B cell (primary cell): ENCODE results near the gene C22orf15. TPM values are rescaled to one million over a fixed set of nuclear protein-coding genes. Genes with fewer than 3 reads are reported as not detected.

Experiments used
- ATAC-seq: fragments of 200-7000 bp; cut with Tn5 transposase; one replicate; pipeline ENCODE4 v1.10.0; 2021; ENCODE audit warnings: low read depth, mild to moderate bottlenecking, moderate number of reproducible peaks, moderate library complexity
- CTCF ChIA-PET: fragments of 350-600 bp; sonication (Branson Sonifier 250); formaldehyde crosslinking; loops from one replicate; lab custom pipeline; 2021; ENCODE audit warnings: antibody characterized with exemption, inconsistent platforms; lab: Charles Lee
- POLR2A ChIA-PET: fragments of 350-600 bp; sonication (Branson Sonifier 250); formaldehyde crosslinking; loops from one replicate; lab custom pipeline; 2021; ENCODE audit warnings: antibody characterized with exemption; lab: Charles Lee
- DNase-seq: peaks from one replicate; pipeline ENCODE4 v3.0.0; 2013
- H2AFZ ChIP-seq: 2 replicates; pipeline ENCODE4 v1.6.1; 2012; ENCODE audit warnings: mild to moderate bottlenecking, low read depth, low read length; ENCODE audit not compliant: insufficient read depth, poor library complexity, severe bottlenecking
- H3K27ac ChIP-seq, 2 donors: 1 replicate in 1 of 2; 2 replicates in 1 of 2; pipeline ENCODE4 v1.5.1; 2012 to 2013; ENCODE audit warnings: low read length in 2 of 2, mild to moderate bottlenecking in 2 of 2, moderate library complexity in 1 of 2
- H3K27me3 ChIP-seq, 4 experiments: fragments of 200-600 bp in 1 of 4; sonication (generic) in 1 of 4; replicated peaks in 1 of 4; 1 replicate in 2 of 4; 2 replicates in 2 of 4; pipeline versions ENCODE4 v1.6.1 to v1.7.0; 2013 to 2016; ENCODE audit warnings: low read length in 3 of 4, mild to moderate bottlenecking in 2 of 4, mixed read lengths in 1 of 4, moderate library complexity in 1 of 4; ENCODE audit not compliant: insufficient read depth in 4 of 4, control insufficient read depth in 3 of 4; ENCODE audit errors: control extremely low read depth in 1 of 4
- H3K36me3 ChIP-seq, 2 experiments: replicated peaks in 1 of 2; 1 replicate in 1 of 2; 2 replicates in 1 of 2; pipeline versions ENCODE4 v1.6.1 to v1.7.1; 2013; ENCODE audit warnings: low read length in 1 of 2; ENCODE audit not compliant: insufficient read depth in 2 of 2, control insufficient read depth in 1 of 2; ENCODE audit errors: control extremely low read depth in 1 of 2, extremely low read depth in 1 of 2
- H3K4me1 ChIP-seq, 2 donors: fragments of 200-600 bp in 1 of 2; sonication (generic) in 1 of 2; 1 replicate in 1 of 2; 2 replicates in 1 of 2; pipeline versions ENCODE4 v1.5.1 to v1.6.1; 2013 to 2017; ENCODE audit warnings: low read length in 2 of 2; ENCODE audit not compliant: control insufficient read depth in 2 of 2, insufficient read depth in 2 of 2
- H3K4me2 ChIP-seq: replicated peaks from 2 replicates; pipeline ENCODE3; 2012; ENCODE audit warnings: mild to moderate bottlenecking, low read depth, low read length; ENCODE audit not compliant: poor library complexity, severe bottlenecking
- H3K4me3 ChIP-seq, 5 experiments: fragments of 200-600 bp in 1 of 5; sonication (generic) in 1 of 5; 1 replicate in 3 of 5; 2 replicates in 2 of 5; pipeline versions ENCODE4 v1.5.1 to v1.7.0; 2011 to 2016; ENCODE audit warnings: low read length in 4 of 5, mild to moderate bottlenecking in 4 of 5, low read depth in 2 of 5, control low read depth in 1 of 5, moderate library complexity in 1 of 5; ENCODE audit not compliant: insufficient read depth in 1 of 5; ENCODE audit errors: control extremely low read depth in 1 of 5, extremely low read depth in 1 of 5
- H3K79me2 ChIP-seq: fragments of 200-600 bp; sonication (generic); one replicate; pipeline ENCODE4 v1.6.0; 2016; ENCODE audit warnings: low read length; ENCODE audit not compliant: control insufficient read depth, insufficient read depth
- H3K9ac ChIP-seq: fragments of 200-600 bp; sonication (generic); 2 replicates; pipeline ENCODE4 v1.6.1; 2017; ENCODE audit warnings: mild to moderate bottlenecking, low read length, moderate library complexity
- H3K9me3 ChIP-seq, 3 donors: one replicate each; pipeline versions ENCODE4 v1.6.1 to v1.7.1; 2013; ENCODE audit warnings: low read length in 2 of 3; ENCODE audit not compliant: control insufficient read depth in 2 of 3, insufficient read depth in 1 of 3; ENCODE audit errors: control extremely low read depth in 1 of 3
- H4K20me1 ChIP-seq: 2 replicates; pipeline ENCODE4 v1.6.0; 2012; ENCODE audit warnings: mild to moderate bottlenecking, low read length; ENCODE audit not compliant: insufficient read depth, control insufficient read depth, poor library complexity, severe bottlenecking
- H3K27ac Mint-ChIP-seq: one replicate; pipeline ENCODE4 v1.8.0; 2021; ENCODE audit warnings: mixed read lengths
- H3K27me3 Mint-ChIP-seq: one replicate; pipeline ENCODE4 v1.8.0; 2021; ENCODE audit warnings: mixed read lengths
- H3K4me1 Mint-ChIP-seq: one replicate; pipeline ENCODE4 v1.8.0; 2021; ENCODE audit warnings: mixed read lengths
- H3K4me3 Mint-ChIP-seq: one replicate; pipeline ENCODE4 v1.8.0; 2021; ENCODE audit warnings: mixed read lengths
- H3K9me3 Mint-ChIP-seq: one replicate; pipeline ENCODE4 v1.8.0; 2022; ENCODE audit warnings: mixed read lengths; ENCODE audit not compliant: insufficient read depth
- CTCF ChIP-seq: fragments of 200-600 bp; IDR thresholded peaks from one replicate; pipeline ENCODE4 v1.8.0; 2022; ENCODE audit warnings: antibody characterized with exemption, mild to moderate bottlenecking
- EZH2 ChIP-seq: IDR thresholded peaks from 2 replicates; pipeline ENCODE4 v1.6.1; 2012; ENCODE audit warnings: borderline replicate concordance, low read depth, mild to moderate bottlenecking, moderate library complexity, low read length; ENCODE audit not compliant: insufficient read depth, poor library complexity, severe bottlenecking
- WGBS: methylation state at CpG from one replicate; pipeline ENCODE4 v1.1.5; 2013; ENCODE audit warnings: missing lambda C conversion rate; ENCODE audit not compliant: insufficient coverage; 5-methylcytosine and 5-hydroxymethylcytosine counted together
- intact Hi-C: fragments of 100-400 bp; cut with micrococcal nuclease; formaldehyde crosslinking; loops from one replicate; pipeline ENCODE4 v1.10.0; 2022
- polyA plus RNA-seq: library from polyadenylated mRNA; depleted of rRNA; stranded (reverse); fragments of >200 nt; gene quantifications from 2 replicates; pipeline ENCODE4 v1.2.3, GENCODE V29; 2012
- total RNA-seq, 2 donors: library from RNA; stranded (reverse); fragments of 120-200 nt in 1 of 2; gene quantifications; 1 replicate in 1 of 2; 2 replicates in 1 of 2; pipeline versions ENCODE4 v1.2.3 to v1.2.4, GENCODE V29; 2013 to 2022

Gene C22orf15
- total and polyA plus RNA-seq, 2 donors (not counting 1 experiment from before 2014, with no cell fraction given): 0.61 to 0.81 TPM

- H4K20me1 ChIP-seq: peaks cover 14% of the 10 kb centered on the region
- Mint-ChIP-seq H3K27ac (peak overlapping the region; percentile 84), H3K9me3 (no peaks in the 10 kb centered on the region), H3K4me1 (peaks cover 71% of the 10 kb centered on the region), H3K27me3 (no peaks in the 10 kb centered on the region), H3K4me3 (peak overlapping the region; percentile 89)
- WGBS: 13% methylated on average over 14 of the region's 27 CpGs
- CTCF ChIA-PET: interaction anchor here (0.7 to 12.8 kb wide), 6 partner anchors 13 to 90 kb away, joined by 3 to 188 read pairs (median 13); partner anchors contain the start of genes SLC2A11, VPREB3 and ZNF70
- TF ChIP-seq CTCF: no peak
- H3K27ac ChIP-seq: peak overlapping the region; percentile 80 to 89
- intact Hi-C loops: loop anchor here (1.0 to 5.0 kb wide), 3 partner anchors 15 to 225 kb away; no protein-coding TSS in a partner anchor
- peak overlapping the region; percentile 74 for H3K9ac ChIP-seq
- H3K4me3 ChIP-seq: peak overlapping the region; percentile 3 to 87 (median 81)
- peaks cover 27% of the 10 kb centered on the region for H3K79me2 ChIP-seq
- H3K36me3 ChIP-seq: no peaks in the 10 kb centered on the region
- peak overlapping the region; percentile 84 for H2AFZ ChIP-seq
- ATAC-seq: no peak
- POLR2A ChIA-PET: interaction anchor here (1.0 to 14.3 kb wide), 4 partner anchors 8 to 90 kb away, joined by 4 to 174 read pairs (median 12); partner anchors contain the start of genes SLC2A11, VPREB3 and ZNF70
- H3K4me2 ChIP-seq: peak overlapping the region; percentile 98
- no peaks in the 10 kb centered on the region for H3K9me3 ChIP-seq
- H3K27me3 ChIP-seq: no peaks in the 10 kb centered on the region
- DNase-seq: no peak
- H3K4me1 ChIP-seq: peaks cover 66 to 91% of the 10 kb centered on the region in 2 donors
These were observed 4.5 kb downstream of the C22orf15 start for GRCh38 chr22:23767303-23767672.

GRCh38 chr22:23767673-23768548 lies 5.1 kb downstream of the C22orf15 start, which contains the start of gene CHCHD10:
Gene CHCHD10 (minus strand): TSS chr22:23767972. CDS start chr22:23767874, 98 bp downstream.
- peak within 1 kb of the TSS; percentile 46 to 87 (median 81) for H3K4me3 ChIP-seq

More at GRCh38 chr22:23767673-23768548, 5.1 kb downstream of the C22orf15 start, which contains the start of gene CHCHD10:
- H4K20me1 ChIP-seq: peaks cover 14% of the 10 kb centered on the region
- peaks cover 29% of the 10 kb centered on the region for H3K79me2 ChIP-seq
- H3K36me3 ChIP-seq: no peaks in the 10 kb centered on the region
- Mint-ChIP-seq H3K27ac (peak within 1 kb of the TSS; percentile 90), H3K4me1 (peaks cover 66% of the 10 kb centered on the region), H3K9me3 (no peaks in the 10 kb centered on the region), H3K27me3 (no peaks in the 10 kb centered on the region), H3K4me3 (peak within 1 kb of the TSS; percentile 89)
- intact Hi-C loops: loop anchor here (1.0 to 5.0 kb wide), 5 partner anchors 16 to 226 kb away; partner anchors contain the start of gene DERL3
- H3K4me1 ChIP-seq: peaks cover 61 to 89% of the 10 kb centered on the region in 2 donors
- peak within 1 kb of the TSS; percentile 84 for H2AFZ ChIP-seq
- TF ChIP-seq CTCF: peak; percentile 73
- TF ChIP-seq EZH2: no peak
- ChIA-PET POLR2A (interaction anchor here (1.0 to 14.3 kb wide), 5 partner anchors 8 to 90 kb away, joined by 4 to 174 read pairs (median 7); partner anchors contain the start of genes SLC2A11, VPREB3 and ZNF70), CTCF (interaction anchor here (0.9 to 12.8 kb wide), 7 partner anchors 14 to 140 kb away, joined by 3 to 188 read pairs (median 8); partner anchors contain the start of genes SLC2A11, VPREB3 and ZNF70)
- peak within 1 kb of the TSS; percentile 74 for H3K9ac ChIP-seq
- ATAC-seq (peak; percentile 65), DNase-seq (peak; percentile 85)
- H3K27ac ChIP-seq: peak within 1 kb of the TSS; percentile 80 to 89
- no peaks in the 10 kb centered on the region for H3K27me3 ChIP-seq
- peak within 1 kb of the TSS; percentile 98 for H3K4me2 ChIP-seq
- 1% methylated on average over 59 of the region's 63 CpGs for WGBS
- no peaks in the 10 kb centered on the region for H3K9me3 ChIP-seq
